Measurements from ENCODE around the gene ROM1.
"Not testable (repeated sequence)": the region's sequence is repeated elsewhere in the genome, so short reads cannot be mapped to it uniquely, and the experiment has no call there.

The ROM1 gene

GRCh38 chr11:62614275-62614674 lies 1.2 kb downstream of the ROM1 start:
- no peaks in the 10 kb centered on the region for H3K4me1 ChIP-seq (ENCODE audit: control insufficient read depth, insufficient read depth, low read length)
- no peaks in the 10 kb centered on the region for H3K9me3 ChIP-seq (ENCODE audit: control insufficient read depth, insufficient read depth, low read length)
- H3K36me3 ChIP-seq (ENCODE audit: control insufficient read depth, insufficient read depth, low read length): no peaks in the 10 kb centered on the region

DNA sequence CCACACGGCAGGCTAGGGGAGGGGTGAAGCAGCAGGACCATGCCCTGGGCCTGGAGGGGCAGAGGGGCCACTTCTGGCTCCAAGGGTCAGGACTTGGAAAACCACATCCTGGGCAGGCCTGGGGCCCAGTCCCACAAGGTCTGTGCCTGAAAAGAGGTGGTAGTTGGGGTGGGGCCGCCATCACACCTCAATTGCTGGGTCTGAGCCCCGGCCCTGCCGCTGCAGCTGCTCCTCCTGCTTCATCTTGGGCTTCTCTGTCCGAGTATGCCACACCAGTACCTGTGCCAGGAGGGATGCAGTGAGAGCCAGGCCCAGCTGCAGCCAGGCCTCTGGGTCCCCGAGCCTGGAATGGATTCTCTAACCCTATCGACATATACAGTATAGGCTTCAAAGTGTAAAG lies 2.5 kb downstream of the ROM1 start:
- H3K27me3 ChIP-seq (ENCODE audit: control insufficient read depth, insufficient read depth, low read length): peaks cover 8% of the 10 kb centered on the region
- H3K9me3 ChIP-seq (ENCODE audit: control insufficient read depth, insufficient read depth, low read length): no peaks in the 10 kb centered on the region
- H3K4me3 ChIP-seq (ENCODE audit: low read depth, low read length): no peak overlapping the region
- H3K36me3 ChIP-seq (ENCODE audit: control insufficient read depth, insufficient read depth, low read length): no peaks in the 10 kb centered on the region
- peaks cover under 1% of the 10 kb centered on the region for H3K4me1 ChIP-seq (ENCODE audit: control insufficient read depth, insufficient read depth, low read length)
- H3K9ac ChIP-seq (ENCODE audit: low read depth, low read length): no peak overlapping the region

More at GRCh38 chr11:62614275-62614674, 1.2 kb downstream of the ROM1 start:
- Histone ChIP-seq H3K9ac (ENCODE audit: low read depth, low read length) (no peak overlapping the region), H3K4me3 (ENCODE audit: low read depth, low read length) (no peak overlapping the region), H3K27me3 (ENCODE audit: control insufficient read depth, insufficient read depth, low read length) (peaks cover 11% of the 10 kb centered on the region)

DNA sequence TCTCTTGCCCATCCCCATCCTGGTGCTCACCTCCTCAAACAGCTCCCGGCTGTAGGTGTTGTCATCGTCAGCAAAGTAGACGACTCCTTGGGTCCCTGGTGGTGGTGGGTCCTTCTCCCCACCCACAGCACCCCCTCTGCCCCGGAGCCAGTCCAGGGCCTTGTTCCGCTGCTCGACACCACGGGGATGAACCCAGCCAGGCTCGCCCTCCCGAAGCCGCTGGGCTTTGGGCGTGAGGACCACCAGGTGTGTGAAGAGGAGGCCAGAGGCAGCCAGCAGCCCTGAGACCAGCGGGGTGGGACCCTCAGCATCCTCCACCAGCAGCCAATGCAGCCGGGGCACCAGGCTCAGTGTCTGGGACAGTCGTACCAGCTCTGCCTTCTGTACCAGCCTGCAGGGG lies 3.9 kb downstream of the ROM1 start:
- H3K9ac ChIP-seq (ENCODE audit: low read depth, low read length); H3K4me3 ChIP-seq (ENCODE audit: low read depth, low read length); H3K36me3 ChIP-seq (ENCODE audit: control insufficient read depth, insufficient read depth, low read length); H3K4me1 ChIP-seq (ENCODE audit: control insufficient read depth, insufficient read depth, low read length); H3K27me3 ChIP-seq (ENCODE audit: control insufficient read depth, insufficient read depth, low read length); H3K9me3 ChIP-seq (ENCODE audit: control insufficient read depth, insufficient read depth, low read length): not testable (repeated sequence)

GRCh38 chr11:62621027-62621566 lies 8.0 kb downstream of the ROM1 start:
- H3K36me3 ChIP-seq (ENCODE audit: control insufficient read depth, insufficient read depth, low read length): peaks cover 11% of the 10 kb centered on the region
- H3K9me3 ChIP-seq (ENCODE audit: control insufficient read depth, insufficient read depth, low read length): no peaks in the 10 kb centered on the region

GRCh38 chr11:62621567-62622470 lies 8.8 kb downstream of the ROM1 start, which contains the start of gene B3GAT3:
Gene B3GAT3 (minus strand): TSS chr11:62621986. CDS start chr11:62621947, 39 bp downstream.
- H3K27me3 ChIP-seq (ENCODE audit: control insufficient read depth, insufficient read depth, low read length): no peaks in the 10 kb centered on the region
- peak within 1 kb of the TSS; percentile 97 for H3K4me3 ChIP-seq (ENCODE audit: low read depth, low read length)
- peaks cover 18% of the 10 kb centered on the region for H3K36me3 ChIP-seq (ENCODE audit: control insufficient read depth, insufficient read depth, low read length)

More at GRCh38 chr11:62621027-62621566, 8.0 kb downstream of the ROM1 start:
- Histone ChIP-seq H3K9ac (ENCODE audit: low read depth, low read length) (peak overlapping the region; percentile 94), H3K4me1 (ENCODE audit: control insufficient read depth, insufficient read depth, low read length) (peaks cover 6% of the 10 kb centered on the region), H3K4me3 (ENCODE audit: low read depth, low read length) (peak overlapping the region; percentile 97), H3K27me3 (ENCODE audit: control insufficient read depth, insufficient read depth, low read length) (no peaks in the 10 kb centered on the region)

DNA sequence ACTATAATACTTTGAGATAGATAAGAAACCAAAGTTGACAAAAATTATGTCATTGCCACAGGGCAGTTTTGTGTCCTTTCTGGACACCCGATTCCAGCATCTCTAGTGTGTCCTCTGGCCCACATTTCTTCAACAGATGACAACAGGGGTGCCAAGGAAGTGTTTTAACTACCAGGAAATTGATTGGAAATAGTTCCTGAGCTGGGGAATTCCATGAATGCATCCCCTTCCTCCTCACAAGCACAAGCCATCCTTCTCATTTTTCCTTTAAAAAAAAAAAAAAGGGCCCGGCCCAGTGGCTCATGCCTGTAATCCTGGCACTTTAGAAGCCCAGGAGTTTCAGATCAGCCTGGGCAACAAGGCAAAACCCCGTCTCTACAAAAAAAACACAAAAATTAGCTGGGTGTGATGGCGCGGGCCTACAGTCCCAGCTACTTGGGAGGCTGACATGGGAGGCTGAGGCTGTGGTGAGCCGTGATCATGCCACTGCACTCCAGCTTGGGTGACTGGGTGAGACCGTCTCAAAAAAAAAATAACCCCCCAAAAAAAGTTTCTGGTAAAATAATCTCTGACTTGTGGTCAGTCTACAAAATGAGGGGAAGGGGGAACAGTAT lies 9.5 kb downstream of the ROM1 start:
- peak overlapping the region; percentile 52 for H3K4me3 ChIP-seq (ENCODE audit: low read depth, low read length)
- peaks cover 6% of the 10 kb centered on the region for H3K4me1 ChIP-seq (ENCODE audit: control insufficient read depth, insufficient read depth, low read length)
- H3K36me3 ChIP-seq (ENCODE audit: control insufficient read depth, insufficient read depth, low read length): peaks cover 26% of the 10 kb centered on the region
- H3K9me3 ChIP-seq (ENCODE audit: control insufficient read depth, insufficient read depth, low read length): no peaks in the 10 kb centered on the region
- H3K9ac ChIP-seq (ENCODE audit: low read depth, low read length): no peak overlapping the region
- H3K27me3 ChIP-seq (ENCODE audit: control insufficient read depth, insufficient read depth, low read length): no peaks in the 10 kb centered on the region

More at GRCh38 chr11:62621567-62622470, 8.8 kb downstream of the ROM1 start, which contains the start of gene B3GAT3:
- Histone ChIP-seq H3K4me1 (ENCODE audit: control insufficient read depth, insufficient read depth, low read length) (peaks cover 6% of the 10 kb centered on the region), H3K9ac (ENCODE audit: low read depth, low read length) (peak within 1 kb of the TSS; percentile 94), H3K9me3 (ENCODE audit: control insufficient read depth, insufficient read depth, low read length) (no peaks in the 10 kb centered on the region)

DNA sequence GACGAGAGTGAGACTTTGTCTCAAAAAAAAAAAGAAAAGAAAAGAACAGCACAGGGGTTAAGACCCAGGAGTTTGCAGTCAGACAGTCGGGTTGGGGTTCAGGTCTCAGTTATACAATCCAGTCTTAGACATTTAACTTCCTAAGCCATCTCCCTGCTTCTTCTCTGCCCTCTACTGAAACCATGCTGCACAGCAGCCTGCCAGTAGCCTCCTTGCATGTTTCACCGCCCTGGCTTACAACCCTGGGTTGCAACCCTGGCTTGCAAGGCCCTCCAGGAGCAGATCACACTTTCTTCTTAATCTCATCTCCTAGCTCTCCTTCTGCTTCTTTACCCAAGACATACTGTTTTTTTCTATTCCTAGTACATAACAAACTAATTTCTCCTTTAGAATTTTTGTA lies 14.7 kb downstream of the ROM1 start:
- H3K9me3 ChIP-seq (ENCODE audit: control insufficient read depth, insufficient read depth, low read length): no peaks in the 10 kb centered on the region
- H3K27me3 ChIP-seq (ENCODE audit: control insufficient read depth, insufficient read depth, low read length): no peaks in the 10 kb centered on the region
- no peak overlapping the region for H3K4me3 ChIP-seq (ENCODE audit: low read depth, low read length)
- no peak overlapping the region for H3K9ac ChIP-seq (ENCODE audit: low read depth, low read length)
- H3K36me3 ChIP-seq (ENCODE audit: control insufficient read depth, insufficient read depth, low read length): peaks cover 72% of the 10 kb centered on the region
- no peaks in the 10 kb centered on the region for H3K4me1 ChIP-seq (ENCODE audit: control insufficient read depth, insufficient read depth, low read length)

GRCh38 chr11:62632492-62632891 lies 19.4 kb downstream of the ROM1 start:
- Histone ChIP-seq H3K9me3 (ENCODE audit: control insufficient read depth, insufficient read depth, low read length) (no peaks in the 10 kb centered on the region), H3K27me3 (ENCODE audit: control insufficient read depth, insufficient read depth, low read length) (no peaks in the 10 kb centered on the region), H3K4me1 (ENCODE audit: control insufficient read depth, insufficient read depth, low read length) (no peaks in the 10 kb centered on the region), H3K4me3 (ENCODE audit: low read depth, low read length) (no peak overlapping the region), H3K9ac (ENCODE audit: low read depth, low read length) (no peak overlapping the region), H3K36me3 (ENCODE audit: control insufficient read depth, insufficient read depth, low read length) (peaks cover 74% of the 10 kb centered on the region)

- peaks cover 27% of the 10 kb centered on the region for H3K36me3 ChIP-seq (ENCODE audit: control insufficient read depth, insufficient read depth, low read length)
- no peak overlapping the region for H3K4me3 ChIP-seq (ENCODE audit: low read depth, low read length)
- no peaks in the 10 kb centered on the region for H3K9me3 ChIP-seq (ENCODE audit: control insufficient read depth, insufficient read depth, low read length)
Observed at GRCh38 chr11:62644220-62644619, 31.2 kb downstream of the ROM1 start.

GRCh38 chr11:62645671-62645945 lies 32.6 kb downstream of the ROM1 start:
- Histone ChIP-seq H3K4me1 (ENCODE audit: control insufficient read depth, insufficient read depth, low read length) (no peaks in the 10 kb centered on the region), H3K36me3 (ENCODE audit: control insufficient read depth, insufficient read depth, low read length) (peaks cover 32% of the 10 kb centered on the region), H3K4me3 (ENCODE audit: low read depth, low read length) (peak overlapping the region; percentile 95), H3K27me3 (ENCODE audit: control insufficient read depth, insufficient read depth, low read length) (no peaks in the 10 kb centered on the region), H3K9ac (ENCODE audit: low read depth, low read length) (peak overlapping the region; percentile 98), H3K9me3 (ENCODE audit: control insufficient read depth, insufficient read depth, low read length) (no peaks in the 10 kb centered on the region)

More at GRCh38 chr11:62644220-62644619, 31.2 kb downstream of the ROM1 start:
- Histone ChIP-seq H3K4me1 (ENCODE audit: control insufficient read depth, insufficient read depth, low read length) (no peaks in the 10 kb centered on the region), H3K27me3 (ENCODE audit: control insufficient read depth, insufficient read depth, low read length) (no peaks in the 10 kb centered on the region), H3K9ac (ENCODE audit: low read depth, low read length) (no peak overlapping the region)

GRCh38 chr11:62645946-62646824 lies 33.1 kb downstream of the ROM1 start, which contains the start of gene GANAB:
Gene GANAB (minus strand): TSS chr11:62646613. CDS start chr11:62646599, 14 bp downstream.
- Histone ChIP-seq H3K9ac (ENCODE audit: low read depth, low read length) (peak within 1 kb of the TSS; percentile 98), H3K27me3 (ENCODE audit: control insufficient read depth, insufficient read depth, low read length) (no peaks in the 10 kb centered on the region), H3K36me3 (ENCODE audit: control insufficient read depth, insufficient read depth, low read length) (peaks cover 32% of the 10 kb centered on the region), H3K4me3 (ENCODE audit: low read depth, low read length) (peak within 1 kb of the TSS; percentile 95), H3K9me3 (ENCODE audit: control insufficient read depth, insufficient read depth, low read length) (no peaks in the 10 kb centered on the region), H3K4me1 (ENCODE audit: control insufficient read depth, insufficient read depth, low read length) (no peaks in the 10 kb centered on the region)

Measured in iPS-15b (cell line).